Stomach (tissue), 9 donors: ENCODE data around the gene C2orf92. TPM values are rescaled to one million over a fixed set of nuclear protein-coding genes. Genes with fewer than 3 reads are reported as not detected.

Experiments
- DNase-seq, 2 donors: peaks; one replicate each; pipeline versions ENCODE4 v3.0.0 to v3.0.0-alpha.2; 2013 to 2019
- H3K27ac ChIP-seq, 5 donors: fragments of 200-600 bp in 4 of 5; sonication (generic) in 4 of 5; one replicate each; pipeline ENCODE4 v1.5.1; 2013 to 2019; ENCODE audit warnings: mild to moderate bottlenecking in 1 of 5, moderate library complexity in 1 of 5
- H3K27me3 ChIP-seq, 3 donors: fragments of 200-600 bp; sonication (generic); one replicate each; pipeline ENCODE4 v1.5.1; 2017 to 2019; ENCODE audit warnings: mixed run types in 1 of 3
- H3K36me3 ChIP-seq, 4 donors: fragments of 200-600 bp; sonication (generic); 1 replicate in 3 of 4; 2 replicates in 1 of 4; pipeline ENCODE4 v1.5.1; 2016 to 2019
- H3K4me1 ChIP-seq, 4 donors: fragments of 200-600 bp; sonication (generic); one replicate each; pipeline ENCODE4 v1.5.1; 2016 to 2019
- H3K4me3 ChIP-seq, 4 donors: fragments of 200-600 bp; sonication (generic) in 3 of 4; one replicate each; pipeline ENCODE4 v1.5.1; 2016 to 2019; ENCODE audit warnings: mild to moderate bottlenecking in 1 of 4
- H3K9me3 ChIP-seq, 4 donors: fragments of 200-600 bp; sonication (generic); one replicate each; pipeline ENCODE4 v1.5.1; 2016 to 2019
- EP300 ChIP-seq: sonication (generic); formaldehyde crosslinking; IDR thresholded peaks from one replicate; pipeline ENCODE4 v1.6.1; 2017; ENCODE audit warnings: antibody characterized with exemption
- POLR2A ChIP-seq, 4 donors: fragments of 450-650 bp; IDR thresholded peaks; one replicate each; pipeline ENCODE4 v1.6.1; 2016; ENCODE audit warnings: antibody characterized with exemption in 4 of 4, control low read depth in 2 of 4, mild to moderate bottlenecking in 1 of 4, moderate library complexity in 1 of 4
- POLR2AphosphoS5 ChIP-seq, 3 donors: sonication (generic); formaldehyde crosslinking; IDR thresholded peaks; one replicate each; pipeline ENCODE4 v1.6.1; 2016; ENCODE audit warnings: antibody characterized with exemption in 3 of 3
- WGBS, 5 donors: extraction: QIAGEN DNeasy Blood & Tissue Kit in 3 of 5; methylation state at CpG; one replicate each; pipeline versions ENCODE4 v1.1.5 to v1.1.7; 2013 to 2018; 5-methylcytosine and 5-hydroxymethylcytosine counted together
- intact Hi-C: fragments of 100-400 bp; cut with DNase I; formaldehyde crosslinking; loops from one replicate; pipeline ENCODE4 v1.15.1; 2023; ENCODE audit warnings: low total_unique reads
- polyA plus RNA-seq, 3 donors: library from polyadenylated mRNA; stranded (reverse); fragments of 200-250 nt; gene quantifications; one replicate each; pipeline ENCODE4 v1.2.3, GENCODE V29; 2013
- total RNA-seq, 5 donors: library from RNA; depleted of rRNA; stranded (reverse); fragments of >200 nt; gene quantifications; one replicate each; pipeline versions ENCODE4 v1.1.0 to v1.2.3, GENCODE V29; 2014 to 2016
- TF ChIP-seq, protein P1 (sequence below), 7 experiments: fragments of 450-650 bp in 4 of 7; fragments of 200-600 bp in 3 of 7; sonication (generic) in 3 of 7; IDR thresholded peaks; one replicate each; pipeline ENCODE4 v1.5.1; 2016 to 2019; ENCODE audit warnings: antibody characterized with exemption in 7 of 7, control low read depth in 2 of 7, mild to moderate bottlenecking in 1 of 7
- donor health status: healthy with polysubstance abuse.
- donor health status: Bipolar disorder and iron deficiency.
- donor health status: healthy.

The C2orf92 gene
- total and polyA plus RNA-seq, 8 donors = 2.3 to 35.3 (median 6.0) TPM; not detected in 2

DNA sequence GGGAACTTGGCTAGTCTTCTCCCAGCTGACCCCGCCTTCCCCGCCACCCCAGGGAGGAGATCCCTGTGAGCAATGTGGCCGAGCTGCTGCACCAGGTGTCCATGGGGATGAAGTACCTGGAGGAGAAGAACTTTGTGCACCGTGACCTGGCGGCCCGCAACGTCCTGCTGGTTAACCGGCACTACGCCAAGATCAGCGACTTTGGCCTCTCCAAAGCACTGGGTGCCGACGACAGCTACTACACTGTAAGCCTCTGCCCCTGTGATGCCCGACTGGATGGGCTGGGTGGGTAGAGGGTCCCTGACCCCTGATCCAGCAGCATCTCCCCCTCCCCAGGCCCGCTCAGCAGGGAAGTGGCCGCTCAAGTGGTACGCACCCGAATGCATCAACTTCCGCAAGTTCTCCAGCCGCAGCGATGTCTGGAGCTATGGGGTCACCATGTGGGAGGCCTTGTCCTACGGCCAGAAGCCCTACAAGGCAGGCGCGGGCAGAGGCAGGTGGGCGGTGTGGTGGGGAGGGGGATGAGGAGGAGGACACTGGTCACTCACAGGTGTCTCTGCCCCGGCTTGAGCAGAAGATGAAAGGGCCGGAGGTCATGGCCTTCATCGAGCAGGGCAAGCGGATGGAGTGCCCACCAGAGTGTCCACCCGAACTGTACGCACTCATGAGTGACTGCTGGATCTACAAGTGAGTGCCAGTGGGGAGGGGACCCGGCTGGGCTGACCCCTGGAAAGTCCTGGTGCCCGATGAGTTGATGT, 68.1 kb downstream of the C2orf92 start:
- H3K4me1 ChIP-seq = peaks cover 0 to 6% (median 2%) of the 10 kb centered on the region in 4 donors
- H3K27me3 ChIP-seq = no peaks in the 10 kb centered on the region
- TF ChIP-seq, protein P1, sequence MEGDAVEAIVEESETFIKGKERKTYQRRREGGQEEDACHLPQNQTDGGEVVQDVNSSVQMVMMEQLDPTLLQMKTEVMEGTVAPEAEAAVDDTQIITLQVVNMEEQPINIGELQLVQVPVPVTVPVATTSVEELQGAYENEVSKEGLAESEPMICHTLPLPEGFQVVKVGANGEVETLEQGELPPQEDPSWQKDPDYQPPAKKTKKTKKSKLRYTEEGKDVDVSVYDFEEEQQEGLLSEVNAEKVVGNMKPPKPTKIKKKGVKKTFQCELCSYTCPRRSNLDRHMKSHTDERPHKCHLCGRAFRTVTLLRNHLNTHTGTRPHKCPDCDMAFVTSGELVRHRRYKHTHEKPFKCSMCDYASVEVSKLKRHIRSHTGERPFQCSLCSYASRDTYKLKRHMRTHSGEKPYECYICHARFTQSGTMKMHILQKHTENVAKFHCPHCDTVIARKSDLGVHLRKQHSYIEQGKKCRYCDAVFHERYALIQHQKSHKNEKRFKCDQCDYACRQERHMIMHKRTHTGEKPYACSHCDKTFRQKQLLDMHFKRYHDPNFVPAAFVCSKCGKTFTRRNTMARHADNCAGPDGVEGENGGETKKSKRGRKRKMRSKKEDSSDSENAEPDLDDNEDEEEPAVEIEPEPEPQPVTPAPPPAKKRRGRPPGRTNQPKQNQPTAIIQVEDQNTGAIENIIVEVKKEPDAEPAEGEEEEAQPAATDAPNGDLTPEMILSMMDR (IDR thresholded peaks at IDR 0.05) = no peak
- no peak for TF ChIP-seq POLR2AphosphoS5 (IDR thresholded peaks at IDR 0.05)
- DNase-seq = no peak
- intact Hi-C loops = no loop called here
- 91 to 93% (median 92%) methylated on average over 17 to 32 of the region's 32 CpGs for WGBS, 5 donors
- H3K9me3 ChIP-seq = no peaks in the 10 kb centered on the region
- H3K36me3 ChIP-seq = no peaks in the 10 kb centered on the region
- H3K27ac ChIP-seq = no peak overlapping the region
- H3K4me3 ChIP-seq = no peak overlapping the region

DNA sequence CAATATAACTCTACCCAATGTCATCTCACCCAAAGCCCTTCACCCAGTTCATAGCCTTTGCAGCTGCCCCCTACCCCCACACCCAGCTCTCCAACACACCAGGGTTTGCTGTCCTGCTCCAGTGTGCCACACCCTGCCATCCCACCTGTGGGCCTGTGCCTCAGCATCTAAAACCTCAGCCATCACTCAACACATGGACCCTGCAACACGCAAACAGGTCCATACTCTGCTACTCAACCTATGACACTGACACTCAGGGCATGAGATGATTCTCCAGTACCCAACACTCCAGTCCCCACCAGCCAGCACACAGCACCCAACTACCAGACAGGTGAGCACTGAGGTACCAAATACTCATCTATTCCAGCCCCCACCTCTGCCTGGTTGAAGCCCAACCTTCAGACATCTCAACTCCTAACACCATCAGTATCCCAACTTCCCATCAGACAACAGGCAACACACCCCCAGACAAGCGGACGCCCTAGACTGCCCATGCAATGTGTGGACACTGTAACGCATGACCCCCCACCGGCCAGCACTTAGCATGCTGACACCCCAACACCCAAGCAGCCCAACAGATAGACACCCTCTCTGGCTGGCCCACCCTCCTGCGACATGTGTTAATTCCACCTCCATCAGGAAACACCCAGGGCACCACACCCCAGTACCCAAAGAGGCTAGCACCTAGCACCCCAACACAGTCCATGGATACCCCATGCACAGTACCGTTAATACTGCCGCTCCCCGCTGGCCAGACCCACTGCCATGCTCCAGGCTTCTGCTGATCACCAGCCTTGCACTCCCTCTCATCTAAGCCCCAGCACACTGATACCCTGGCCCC, 68.9 kb downstream of the C2orf92 start:
- Histone ChIP-seq H3K9me3 (no peaks in the 10 kb centered on the region), H3K4me3 (no peak overlapping the region), H3K4me1 (peaks cover 0 to 6% (median 2%) of the 10 kb centered on the region in 4 donors), H3K27me3 (no peaks in the 10 kb centered on the region), H3K36me3 (no peaks in the 10 kb centered on the region), H3K27ac (no peak overlapping the region)
- no peak for TF ChIP-seq EP300
- no peak for TF ChIP-seq POLR2AphosphoS5 (IDR thresholded peaks at IDR 0.05)
- TF ChIP-seq, protein P1 (IDR thresholded peaks at IDR 0.05) = no peak
- no peak for TF ChIP-seq POLR2A (IDR thresholded peaks at IDR 0.05)
- intact Hi-C loops = no loop called here
- WGBS, 5 donors = 94 to 97% (median 96%) methylated on average over 9 of the region's 9 CpGs
- DNase-seq = no peak

DNA sequence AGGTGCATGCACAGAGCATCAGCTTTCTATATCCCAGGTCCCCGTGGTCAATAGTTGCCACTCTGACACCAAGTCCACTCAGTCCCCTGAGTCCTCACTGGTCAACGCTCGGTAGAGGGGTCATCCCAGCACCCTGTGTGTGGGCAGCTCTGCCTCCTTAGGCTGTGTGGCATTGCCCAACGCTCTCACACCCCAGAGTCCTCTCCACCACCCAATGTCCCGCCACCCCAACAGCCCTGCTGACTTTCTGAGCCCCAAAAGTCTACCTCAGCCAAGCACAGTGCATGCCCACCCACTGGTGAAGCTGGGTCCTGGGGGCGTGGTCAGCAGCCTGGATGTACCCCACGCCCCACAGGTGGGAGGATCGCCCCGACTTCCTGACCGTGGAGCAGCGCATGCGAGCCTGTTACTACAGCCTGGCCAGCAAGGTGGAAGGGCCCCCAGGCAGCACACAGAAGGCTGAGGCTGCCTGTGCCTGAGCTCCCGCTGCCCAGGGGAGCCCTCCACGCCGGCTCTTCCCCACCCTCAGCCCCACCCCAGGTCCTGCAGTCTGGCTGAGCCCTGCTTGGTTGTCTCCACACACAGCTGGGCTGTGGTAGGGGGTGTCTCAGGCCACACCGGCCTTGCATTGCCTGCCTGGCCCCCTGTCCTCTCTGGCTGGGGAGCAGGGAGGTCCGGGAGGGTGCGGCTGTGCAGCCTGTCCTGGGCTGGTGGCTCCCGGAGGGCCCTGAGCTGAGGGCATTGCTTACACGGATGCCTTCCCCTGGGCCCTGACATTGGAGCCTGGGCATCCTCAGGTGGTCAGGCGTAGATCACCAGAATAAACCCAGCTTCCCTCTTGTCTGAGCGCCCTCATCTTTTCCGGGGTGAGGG, 69.7 kb downstream of the C2orf92 start:
- Histone ChIP-seq H3K9me3 (no peaks in the 10 kb centered on the region), H3K27ac (no peak overlapping the region), H3K27me3 (no peaks in the 10 kb centered on the region), H3K36me3 (peaks cover 0 to 7% (median 7%) of the 10 kb centered on the region in 4 donors), H3K4me1 (peaks cover 0 to 6% (median 2%) of the 10 kb centered on the region in 4 donors), H3K4me3 (no peak overlapping the region)
- no peak for TF ChIP-seq POLR2A (IDR thresholded peaks at IDR 0.05)
- TF ChIP-seq POLR2AphosphoS5 (IDR thresholded peaks at IDR 0.05) = no peak
- TF ChIP-seq, protein P1 (IDR thresholded peaks at IDR 0.05) = no peak
- no peak for DNase-seq
- intact Hi-C loops = no loop called here
- 81 to 92% (median 87%) methylated on average over 17 to 23 of the region's 23 CpGs for WGBS, 5 donors

DNA sequence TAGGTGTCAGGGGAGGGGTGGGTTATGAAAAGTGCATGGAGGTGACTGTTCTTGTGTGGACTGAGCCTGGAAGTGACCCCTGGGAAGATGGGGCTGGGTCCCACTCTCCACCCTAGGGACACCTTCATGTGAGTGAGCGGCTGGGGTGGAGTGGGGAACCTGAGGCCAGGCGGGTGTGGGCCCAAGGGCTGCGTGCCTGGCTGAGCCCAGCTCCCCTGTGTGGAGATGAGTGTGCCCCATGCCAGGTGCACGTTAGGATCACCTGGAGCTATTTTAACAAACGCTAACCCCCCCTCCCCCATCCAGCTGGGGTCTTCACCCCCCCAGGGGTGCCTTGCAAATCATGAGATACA, 70.4 kb downstream of the C2orf92 start:
- intact Hi-C loops = no loop called here
- peaks cover 0 to 6% (median 2%) of the 10 kb centered on the region in 4 donors for H3K4me1 ChIP-seq
- H3K9me3 ChIP-seq = no peaks in the 10 kb centered on the region
- no peak overlapping the region for H3K4me3 ChIP-seq
- WGBS, 5 donors = 72 to 94% (median 85%) methylated on average over 5 of the region's 5 CpGs
- TF ChIP-seq POLR2A (IDR thresholded peaks at IDR 0.05) (no peak), POLR2AphosphoS5 (IDR thresholded peaks at IDR 0.05) (no peak), EP300 (no peak)
- TF ChIP-seq, protein P1 (IDR thresholded peaks at IDR 0.05) = no peak
- no peaks in the 10 kb centered on the region for H3K27me3 ChIP-seq
- no peak overlapping the region for H3K27ac ChIP-seq
- peaks cover 0 to 9% (median 8%) of the 10 kb centered on the region in 4 donors for H3K36me3 ChIP-seq
- DNase-seq = no peak
